Measurements from ENCODE around the gene EVL.

- TF ChIP-seq POLR2AphosphoS5 (IDR thresholded peaks at IDR 0.05; ENCODE audit: low read depth, low read length) (no peak), POLR2A (IDR thresholded peaks at IDR 0.05; ENCODE audit: low read depth, low read length) (no peak), TAF1 (IDR thresholded peaks at IDR 0.05; ENCODE audit: low read depth, low read length) (no peak)
Measured at GRCh38 chr14:100129161-100129589, 64.0 kb downstream of the EVL start.

Data from GM12891 (cell line).